Effector memory CD8-positive, alpha-beta T cell (primary cell): ENCODE results near the gene ANKRD34B.

ENCODE experiments used
- ATAC-seq: fragments of 150-1000 bp; cut with Tn5 transposase; replicated peaks from 2 replicates; pipeline ENCODE4 v1.10.0; 2021; ENCODE audit warnings: mild to moderate bottlenecking, moderate library complexity
- DNase-seq, 3 experiments: peaks; one replicate each; pipeline ENCODE4 v3.0.0; 2021
- H3K27ac Mint-ChIP-seq, 2 donors: one replicate each; pipeline ENCODE4 v1.8.0; 2022; ENCODE audit warnings: mild to moderate bottlenecking in 2 of 2, mixed read lengths in 2 of 2, moderate library complexity in 2 of 2
- H3K27me3 Mint-ChIP-seq, 2 donors: one replicate each; pipeline ENCODE4 v1.8.0; 2022; ENCODE audit warnings: mixed read lengths in 2 of 2
- H3K36me3 Mint-ChIP-seq: one replicate; pipeline ENCODE4 v1.8.0; 2022; ENCODE audit warnings: mild to moderate bottlenecking, moderate library complexity, mixed read lengths; ENCODE audit not compliant: insufficient read depth
- H3K4me1 Mint-ChIP-seq, 2 donors: one replicate each; pipeline ENCODE4 v1.8.0; 2022; ENCODE audit warnings: low read depth in 2 of 2, mixed read lengths in 2 of 2
- H3K4me3 Mint-ChIP-seq, 2 donors: one replicate each; pipeline ENCODE4 v1.8.0; 2022; ENCODE audit warnings: mild to moderate bottlenecking in 2 of 2, mixed read lengths in 2 of 2, moderate library complexity in 2 of 2
- H3K9me3 Mint-ChIP-seq, 2 donors: one replicate each; pipeline ENCODE4 v1.8.0; 2022; ENCODE audit warnings: mixed read lengths in 2 of 2

Gene ANKRD34B

DNA sequence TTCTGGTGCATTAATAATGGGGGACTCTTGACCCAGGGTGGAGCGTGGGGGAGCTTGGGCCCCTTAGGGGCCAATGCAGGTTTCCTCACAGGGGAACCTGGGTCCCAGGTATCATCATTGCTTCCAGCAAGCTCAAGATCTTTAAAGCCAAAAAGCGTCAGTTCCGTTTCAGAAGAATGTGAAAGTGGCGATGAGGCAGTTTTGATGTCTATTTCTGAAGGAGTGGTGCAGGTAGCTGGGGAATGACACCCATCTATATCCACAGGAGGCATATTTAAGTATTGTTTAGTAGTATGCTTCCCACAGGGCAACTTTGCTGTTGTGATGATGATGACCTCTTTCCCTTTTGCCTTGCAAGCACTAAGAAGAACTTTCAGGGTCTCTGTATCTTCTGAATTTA, 10.8 kb downstream of the ANKRD34B start:
- H3K4me1 Mint-ChIP-seq: no peaks in the 10 kb centered on the region
- no peak overlapping the region for H3K27ac Mint-ChIP-seq
- no peaks in the 10 kb centered on the region for H3K9me3 Mint-ChIP-seq
- no peak for DNase-seq
- H3K27me3 Mint-ChIP-seq: peaks cover 40 to 43% of the 10 kb centered on the region in 2 donors
- no peak for ATAC-seq
- no peak overlapping the region for H3K4me3 Mint-ChIP-seq
- no peaks in the 10 kb centered on the region for H3K36me3 Mint-ChIP-seq

- Mint-ChIP-seq H3K27me3 (peaks cover 51 to 63% of the 10 kb centered on the region in 2 donors), H3K9me3 (no peaks in the 10 kb centered on the region), H3K27ac (no peak overlapping the region), H3K4me3 (no peak overlapping the region), H3K4me1 (no peaks in the 10 kb centered on the region), H3K36me3 (no peaks in the 10 kb centered on the region)
- no peak for DNase-seq
- no peak for ATAC-seq
Observed at GRCh38 chr5:80555099-80555498, 15.0 kb downstream of the ANKRD34B start.

DNA sequence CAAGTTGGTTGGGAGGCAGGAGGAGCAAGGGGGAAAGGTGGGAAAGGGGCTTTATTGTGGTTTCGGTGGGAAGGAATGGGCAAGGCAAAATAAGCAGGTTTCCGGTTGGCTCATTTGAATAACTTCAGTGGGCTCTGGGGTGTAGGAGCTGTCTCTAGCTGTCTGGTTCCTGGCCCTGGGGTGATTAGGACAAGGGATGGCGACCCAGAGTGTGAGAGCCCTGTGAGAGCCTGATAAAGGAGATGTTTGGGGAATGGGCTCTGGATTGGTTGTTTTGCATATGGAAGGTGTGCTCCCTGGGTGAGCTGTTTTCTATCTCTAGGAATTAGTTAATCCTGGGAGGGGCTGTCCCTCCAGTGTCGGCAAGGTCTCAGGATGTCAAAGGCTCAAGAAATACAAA, 15.4 kb downstream of the ANKRD34B start:
- Mint-ChIP-seq H3K36me3 (no peaks in the 10 kb centered on the region), H3K4me3 (no peak overlapping the region), H3K27ac (no peak overlapping the region), H3K4me1 (no peaks in the 10 kb centered on the region), H3K27me3 (peaks cover 55 to 66% of the 10 kb centered on the region in 2 donors), H3K9me3 (no peaks in the 10 kb centered on the region)
- no peak for DNase-seq
- no peak for ATAC-seq

- Mint-ChIP-seq H3K4me1 (no peaks in the 10 kb centered on the region), H3K9me3 (no peaks in the 10 kb centered on the region), H3K36me3 (no peaks in the 10 kb centered on the region), H3K27ac (no peak overlapping the region), H3K4me3 (no peak overlapping the region), H3K27me3 (peaks cover 0 to 8% of the 10 kb centered on the region in 2 donors)
- no peak for DNase-seq
- ATAC-seq: no peak
Observed at GRCh38 chr5:80541392-80541791, 28.7 kb downstream of the ANKRD34B start.

- DNase-seq (no peak), ATAC-seq (no peak)
- Mint-ChIP-seq H3K27me3 (peaks cover 0 to 8% of the 10 kb centered on the region in 2 donors), H3K4me3 (no peak overlapping the region), H3K9me3 (no peaks in the 10 kb centered on the region), H3K36me3 (no peaks in the 10 kb centered on the region), H3K4me1 (no peaks in the 10 kb centered on the region), H3K27ac (no peak overlapping the region)
Observed at GRCh38 chr5:80540691-80541090, 29.4 kb downstream of the ANKRD34B start.

DNA sequence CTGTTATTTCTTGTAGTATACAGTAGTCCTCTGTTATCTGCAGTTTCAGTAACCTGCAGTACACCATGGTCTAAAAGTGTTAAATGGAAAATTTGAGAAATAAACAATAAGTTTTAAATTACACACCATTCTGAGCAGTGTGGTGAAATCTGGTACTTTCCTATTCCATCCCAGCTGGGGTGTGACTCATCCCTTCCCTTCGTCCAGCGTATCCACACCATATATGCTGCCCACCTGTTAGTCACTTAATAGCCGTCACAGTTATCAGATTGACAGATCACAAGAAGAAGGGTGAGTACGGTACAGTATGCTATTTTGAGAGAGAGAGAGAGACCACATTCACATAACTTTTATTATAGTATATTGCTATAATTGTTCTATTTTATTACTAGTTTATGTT, 53.3 kb downstream of the ANKRD34B start:
- no peak overlapping the region for H3K27ac Mint-ChIP-seq
- no peaks in the 10 kb centered on the region for H3K36me3 Mint-ChIP-seq

DNA sequence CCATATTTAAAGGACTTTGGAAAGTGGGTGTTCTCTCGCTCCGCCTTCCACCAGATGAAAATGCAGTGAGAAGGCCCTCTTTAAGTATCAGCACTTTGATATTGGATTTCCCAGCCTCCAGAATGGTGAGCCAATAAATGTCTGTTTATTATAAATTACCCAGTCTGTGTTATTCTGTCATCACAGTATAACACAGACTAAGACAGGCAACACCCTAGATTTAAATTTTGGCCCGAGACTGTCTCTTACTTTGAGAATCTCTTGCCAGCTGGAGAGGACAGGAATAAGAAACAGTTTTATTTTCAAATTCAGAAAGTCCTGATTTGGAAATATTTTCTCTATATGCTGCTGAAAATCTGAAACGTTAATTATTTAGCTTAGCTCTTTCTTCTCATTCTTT, 60.7 kb downstream of the ANKRD34B start:
- no peak for DNase-seq
- H3K4me1 Mint-ChIP-seq: no peaks in the 10 kb centered on the region
- no peak overlapping the region for H3K27ac Mint-ChIP-seq
- peaks cover 4% of the 10 kb centered on the region for H3K36me3 Mint-ChIP-seq
- peaks cover 0 to 9% of the 10 kb centered on the region in 2 donors for H3K27me3 Mint-ChIP-seq
- no peaks in the 10 kb centered on the region for H3K9me3 Mint-ChIP-seq
- H3K4me3 Mint-ChIP-seq: no peak overlapping the region
- no peak for ATAC-seq

More for the DNA sequence above, 53.3 kb downstream of the ANKRD34B start:
- no peak for ATAC-seq
- Mint-ChIP-seq H3K27me3 (peaks cover 0 to 9% of the 10 kb centered on the region in 2 donors), H3K4me3 (no peak overlapping the region), H3K4me1 (no peaks in the 10 kb centered on the region), H3K9me3 (no peaks in the 10 kb centered on the region)
- DNase-seq: no peak

DNA sequence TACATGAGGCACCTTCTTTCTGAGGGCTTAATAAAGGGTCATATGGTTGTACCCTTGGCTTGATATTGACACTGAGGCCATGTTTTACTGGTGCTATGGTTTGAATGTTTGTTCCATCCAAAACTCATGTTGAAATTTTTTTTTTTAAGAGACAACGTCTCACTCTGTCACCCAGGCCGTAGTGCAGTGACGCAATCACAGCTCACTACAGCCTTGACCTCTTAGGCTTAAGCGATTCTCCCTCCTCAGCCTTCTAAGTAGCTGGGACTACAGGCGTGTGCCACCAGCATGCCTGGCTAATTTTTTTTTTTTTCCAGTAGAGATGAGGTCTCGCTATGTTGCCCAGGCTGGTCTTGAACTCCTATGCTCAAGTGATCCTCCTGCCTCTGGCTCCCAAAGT, 61.2 kb downstream of the ANKRD34B start:
- peaks cover 4% of the 10 kb centered on the region for H3K36me3 Mint-ChIP-seq
- H3K9me3 Mint-ChIP-seq: no peaks in the 10 kb centered on the region
- no peak overlapping the region for H3K4me3 Mint-ChIP-seq
- H3K27me3 Mint-ChIP-seq: peaks cover 0 to 9% of the 10 kb centered on the region in 2 donors
- ATAC-seq (no peak), DNase-seq (no peak)
- no peaks in the 10 kb centered on the region for H3K4me1 Mint-ChIP-seq
- no peak overlapping the region for H3K27ac Mint-ChIP-seq

DNA sequence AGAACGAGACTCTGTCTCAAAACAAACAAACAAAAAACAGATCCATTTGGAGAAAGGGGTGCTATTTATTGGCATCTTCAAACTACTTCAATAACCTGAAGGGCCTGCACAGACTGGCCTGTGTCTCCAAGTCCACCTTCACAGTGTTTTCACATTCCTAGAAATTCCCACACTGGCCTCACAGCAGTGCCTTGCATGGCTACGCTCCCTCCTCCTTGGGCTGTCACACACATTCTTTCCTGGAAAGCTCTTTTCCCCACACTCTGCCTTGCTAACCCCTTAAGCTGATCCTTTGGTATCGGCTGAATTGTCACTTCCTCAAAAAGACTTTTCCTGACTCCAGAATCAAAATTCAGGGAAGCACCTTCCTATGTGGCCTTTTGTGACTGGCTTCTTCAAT, 62.4 kb downstream of the ANKRD34B start:
- DNase-seq: no peak
- no peak for ATAC-seq
- no peak overlapping the region for H3K27ac Mint-ChIP-seq
- H3K36me3 Mint-ChIP-seq: peaks cover 4% of the 10 kb centered on the region
- no peak overlapping the region for H3K4me3 Mint-ChIP-seq
- H3K9me3 Mint-ChIP-seq: no peaks in the 10 kb centered on the region
- H3K27me3 Mint-ChIP-seq: peaks cover 0 to under 1% of the 10 kb centered on the region in 2 donors
- no peaks in the 10 kb centered on the region for H3K4me1 Mint-ChIP-seq
